ENCODE data around the gene CCDC32.

Gene CCDC32

DNA sequence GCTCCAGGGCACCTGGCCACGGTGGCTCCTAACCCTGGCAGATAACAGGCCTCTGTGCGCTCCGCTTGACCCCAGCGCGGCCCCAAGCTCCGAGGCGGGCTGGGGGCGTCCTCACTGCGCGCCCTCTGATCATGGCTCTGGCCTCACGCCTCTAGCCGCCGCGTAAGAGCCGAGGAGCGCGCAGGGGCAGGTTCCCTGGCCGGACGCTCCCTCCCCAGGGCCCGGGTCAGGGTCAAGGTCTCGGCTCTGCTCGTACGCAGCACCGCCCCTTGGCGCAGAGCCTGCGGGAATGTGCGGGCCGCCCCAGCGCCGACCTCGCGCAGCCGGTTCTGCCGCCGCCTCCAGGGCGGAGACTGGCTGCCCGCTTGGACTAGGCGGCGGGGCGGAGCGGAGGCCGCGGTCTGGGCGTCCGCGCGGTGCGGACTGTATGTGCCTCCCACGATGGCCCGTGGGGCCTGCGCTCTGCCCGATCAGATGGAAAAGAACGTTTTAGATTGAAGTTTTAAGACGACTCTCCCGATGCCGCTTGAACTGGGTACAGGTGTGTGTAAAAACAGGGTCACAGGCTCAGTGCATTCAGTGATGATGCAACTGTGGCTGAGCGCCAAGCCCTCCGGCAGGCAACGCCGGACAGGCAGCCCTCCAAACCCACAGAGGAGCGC, 53.2 kb downstream of the CCDC32 start:
- DNase-seq, result peak; percentile 43

- no peak for DNase-seq
These were observed 53.8 kb downstream of the CCDC32 start for GRCh38 chr15:40511093-40511471.

DNA sequence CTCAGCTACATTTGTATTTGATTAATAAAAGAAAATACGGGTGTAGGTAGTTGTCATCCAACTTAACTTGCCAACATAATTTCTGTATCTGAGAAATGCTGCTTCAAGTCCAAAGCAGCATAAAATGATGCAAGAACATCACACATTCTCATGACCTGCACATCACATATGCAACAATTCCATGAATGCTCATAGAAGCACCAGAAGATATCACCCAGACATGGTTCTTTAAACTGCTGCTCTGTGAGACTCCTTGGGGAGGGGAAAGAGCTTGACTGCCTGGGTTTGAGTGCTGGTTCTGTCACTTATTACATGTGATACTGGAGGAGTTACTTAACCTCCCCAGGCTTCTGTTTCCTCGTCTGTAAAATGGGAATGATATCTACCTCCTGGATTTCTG, 54.6 kb downstream of the CCDC32 start:
- DNase-seq, result no peak

DNA sequence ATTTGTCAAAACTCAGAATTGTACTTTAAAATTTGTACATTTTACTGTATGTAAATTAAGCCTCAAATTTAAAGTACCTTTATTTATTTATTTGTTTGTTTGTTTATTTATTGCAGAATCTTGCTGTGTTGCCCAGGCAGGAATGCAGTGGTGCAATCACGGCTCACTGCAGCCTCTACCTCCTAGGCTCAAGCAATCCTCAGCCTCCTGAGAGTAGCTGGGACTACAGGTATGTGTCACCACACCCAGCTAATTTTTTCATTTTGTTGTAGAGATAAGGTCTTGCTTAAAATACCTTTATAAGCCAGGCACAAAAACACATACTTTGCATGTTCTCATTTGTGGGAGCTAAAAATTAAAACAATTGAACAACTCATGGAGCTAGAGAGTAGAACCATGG, 56.6 kb downstream of the CCDC32 start:
- no peak for DNase-seq

DNA sequence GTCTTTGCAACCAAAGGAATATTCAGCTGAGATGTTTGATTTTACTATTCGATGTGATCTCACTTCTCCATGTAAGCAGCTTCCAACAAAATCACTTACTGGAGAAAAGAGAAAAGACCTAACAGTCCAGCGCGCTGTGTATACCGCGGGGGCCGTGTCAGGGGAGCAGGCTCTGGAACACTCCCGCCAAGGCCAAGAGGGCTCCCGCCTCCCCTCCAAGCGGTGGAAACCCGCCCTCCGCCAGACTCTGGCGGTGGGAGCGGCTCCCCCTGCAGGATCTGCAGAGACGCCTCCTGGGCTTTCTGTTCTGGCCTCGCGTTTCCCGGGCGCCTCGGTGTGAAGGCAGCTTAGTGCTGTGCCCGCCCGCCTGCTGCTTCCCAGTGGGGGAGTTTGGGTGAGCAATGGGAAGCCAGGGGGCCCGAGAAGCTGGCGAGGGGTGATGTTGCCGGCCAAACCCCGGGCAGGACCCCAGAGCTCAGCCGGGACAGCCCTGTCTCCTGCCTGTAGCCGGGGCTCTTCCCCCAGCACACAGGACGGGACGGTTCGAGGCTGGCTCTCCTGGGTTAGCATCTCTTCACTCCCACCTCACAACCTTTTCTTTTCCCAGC, 57.8 kb downstream of the CCDC32 start:
- DNase-seq, result peak; percentile 62

All from NCI-H774 (cell line).